CD14-positive monocyte (primary cell): ENCODE data around the gene CLDN5. TPM values are rescaled to one million over a fixed set of nuclear protein-coding genes. Genes with fewer than 3 reads are reported as not detected.

Experiments used
- DNase-seq, 3 donors: peaks; one replicate each; pipeline ENCODE4 v3.0.0-alpha.2; 2011 to 2022
- H2AFZ ChIP-seq: 2 replicates; pipeline ENCODE4 v1.6.0; 2012; ENCODE audit warnings: mild to moderate bottlenecking, low read depth, low read length, inconsistent platforms; ENCODE audit not compliant: insufficient read depth, poor library complexity, severe bottlenecking
- H3K27ac ChIP-seq, 2 donors: 1 replicate in 1 of 2; 2 replicates in 1 of 2; pipeline ENCODE4 v1.5.1; 2012 to 2013; ENCODE audit warnings: low read length in 2 of 2, control low read depth in 1 of 2, inconsistent platforms in 1 of 2, low read depth in 1 of 2, mild to moderate bottlenecking in 1 of 2
- H3K27me3 ChIP-seq, 2 donors: one replicate each; pipeline versions ENCODE4 v1.6.0 to v1.6.1; 2011 to 2013; ENCODE audit warnings: low read length in 2 of 2; ENCODE audit not compliant: control insufficient read depth in 2 of 2, insufficient read depth in 2 of 2
- H3K36me3 ChIP-seq, 2 donors: replicated peaks in 1 of 2; 1 replicate in 1 of 2; 2 replicates in 1 of 2; pipeline versions ENCODE4 v1.5.1 to v1.6.1; 2012 to 2013; ENCODE audit warnings: low read length in 2 of 2, control low read depth in 1 of 2, inconsistent platforms in 1 of 2, mild to moderate bottlenecking in 1 of 2; ENCODE audit not compliant: insufficient read depth in 2 of 2, control insufficient read depth in 1 of 2
- H3K4me1 ChIP-seq, 2 donors: 1 replicate in 1 of 2; 2 replicates in 1 of 2; pipeline versions ENCODE4 v1.5.1 to v1.6.1; 2012 to 2013; ENCODE audit warnings: low read length in 2 of 2, control low read depth in 1 of 2, inconsistent platforms in 1 of 2, mild to moderate bottlenecking in 1 of 2, moderate library complexity in 1 of 2; ENCODE audit not compliant: insufficient read depth in 2 of 2, control insufficient read depth in 1 of 2
- H3K4me2 ChIP-seq: replicated peaks from 2 replicates; pipeline ENCODE3; 2012; ENCODE audit warnings: low read length, moderate library complexity, mild to moderate bottlenecking; ENCODE audit not compliant: poor library complexity, severe bottlenecking; ENCODE audit errors: extremely low read depth
- H3K4me3 ChIP-seq, 3 experiments: fragments of 200-600 bp in 1 of 3; sonication (generic) in 1 of 3; replicated peaks in 1 of 3; 1 replicate in 2 of 3; 2 replicates in 1 of 3; pipeline ENCODE4 v1.5.1; 2011 to 2013; ENCODE audit warnings: low read length in 3 of 3, mild to moderate bottlenecking in 3 of 3, control low read depth in 2 of 3, low read depth in 2 of 3, inconsistent platforms in 1 of 3, moderate library complexity in 1 of 3
- H3K79me2 ChIP-seq: 2 replicates; pipeline ENCODE4 v1.6.0; 2012; ENCODE audit warnings: mild to moderate bottlenecking, control low read depth, inconsistent platforms, low read length, moderate library complexity; ENCODE audit not compliant: insufficient read depth
- H3K9ac ChIP-seq: 2 replicates; pipeline ENCODE4 v1.6.0; 2017; ENCODE audit warnings: low read length, mild to moderate bottlenecking; ENCODE audit not compliant: insufficient read depth, poor library complexity, severe bottlenecking
- H3K9me3 ChIP-seq, 2 donors: replicated peaks in 1 of 2; 1 replicate in 1 of 2; 2 replicates in 1 of 2; pipeline versions ENCODE4 v1.5.1 to v1.6.1; 2012 to 2013; ENCODE audit warnings: low read length in 2 of 2, control low read depth in 1 of 2; ENCODE audit not compliant: control insufficient read depth in 1 of 2, insufficient read depth in 1 of 2
- H4K20me1 ChIP-seq: 2 replicates; pipeline ENCODE4 v1.6.0; 2012; ENCODE audit warnings: mild to moderate bottlenecking, low read length, control low read depth, moderate library complexity; ENCODE audit not compliant: insufficient read depth
- H3K27ac Mint-ChIP-seq, 7 donors: one replicate each; pipeline ENCODE4 v1.8.0; 2020; ENCODE audit warnings: mild to moderate bottlenecking in 7 of 7, mixed read lengths in 7 of 7, moderate library complexity in 6 of 7, inconsistent platforms in 2 of 7
- H3K27me3 Mint-ChIP-seq, 3 donors: one replicate each; pipeline ENCODE4 v1.8.0; 2021 to 2022; ENCODE audit warnings: low read depth in 3 of 3, mild to moderate bottlenecking in 3 of 3, mixed read lengths in 3 of 3, moderate library complexity in 3 of 3, inconsistent platforms in 1 of 3
- H3K36me3 Mint-ChIP-seq, 2 donors: one replicate each; pipeline ENCODE4 v1.8.0; 2020; ENCODE audit warnings: mixed read lengths in 2 of 2, inconsistent platforms in 1 of 2, mild to moderate bottlenecking in 1 of 2
- H3K4me1 Mint-ChIP-seq: one replicate; pipeline ENCODE4 v1.8.0; 2020; ENCODE audit warnings: mild to moderate bottlenecking, mixed read lengths
- H3K4me3 Mint-ChIP-seq, 2 donors: one replicate each; pipeline ENCODE4 v1.8.0; 2020; ENCODE audit warnings: mild to moderate bottlenecking in 2 of 2, mixed read lengths in 2 of 2, moderate library complexity in 1 of 2
- H3K9me3 Mint-ChIP-seq, 7 donors: one replicate each; pipeline ENCODE4 v1.8.0; 2020 to 2022; ENCODE audit warnings: mixed read lengths in 7 of 7, mild to moderate bottlenecking in 6 of 7, moderate library complexity in 6 of 7, inconsistent platforms in 2 of 7
- CTCF ChIP-seq: fragments of 200-600 bp; IDR thresholded peaks from one replicate; pipeline ENCODE4 v1.8.0; 2022; ENCODE audit warnings: antibody characterized with exemption, mild to moderate bottlenecking
- WGBS: methylation state at CpG from one replicate; pipeline ENCODE4 v1.1.5; 2013; ENCODE audit warnings: missing lambda C conversion rate; ENCODE audit not compliant: insufficient coverage; 5-methylcytosine and 5-hydroxymethylcytosine counted together
- intact Hi-C, 2 donors: fragments of 100-400 bp; cut with micrococcal nuclease; formaldehyde crosslinking; loops; one replicate each; pipeline versions ENCODE4 v1.15.0 to v1.15.1; 2023
- polyA plus RNA-seq, 3 donors: library from polyadenylated mRNA; depleted of rRNA in 1 of 3; unstranded in 2 of 3; stranded (reverse) in 1 of 3; fragments of 300-500 nt in 2 of 3; fragments of >200 nt in 1 of 3; fragmentation: Illumina TruSeq in 2 of 3; gene quantifications; 1 replicate in 2 of 3; 2 replicates in 1 of 3; pipeline ENCODE4 v1.2.3, GENCODE V29; 2012 to 2021

CLDN5 gene
- polyA plus RNA-seq, 3 donors = 0.05 to 0.35 (median 0.27) TPM

- TF ChIP-seq CTCF = no peak
- no peak overlapping the region for H2AFZ ChIP-seq
- H3K27ac ChIP-seq = no peak overlapping the region
- H3K79me2 ChIP-seq = no peaks in the 10 kb centered on the region
- H3K9me3 ChIP-seq = no peaks in the 10 kb centered on the region
- peak overlapping the region in 1 of 7 donors; percentile 26 for H3K27ac Mint-ChIP-seq
- H3K27me3 Mint-ChIP-seq = no peaks in the 10 kb centered on the region
- intact Hi-C loops = no loop called here
- no peak overlapping the region for H3K9ac ChIP-seq
- H3K36me3 Mint-ChIP-seq = peaks cover 24 to 38% of the 10 kb centered on the region in 2 donors
- H3K4me2 ChIP-seq = no peak overlapping the region
- H3K4me3 ChIP-seq = no peak overlapping the region
- H3K36me3 ChIP-seq = peaks cover 7 to 20% of the 10 kb centered on the region in 2 donors
- no peaks in the 10 kb centered on the region for H3K27me3 ChIP-seq
- no peaks in the 10 kb centered on the region for H3K4me1 ChIP-seq
- H3K4me3 Mint-ChIP-seq = no peak overlapping the region
- no peaks in the 10 kb centered on the region for H3K4me1 Mint-ChIP-seq
- no peaks in the 10 kb centered on the region for H4K20me1 ChIP-seq
- no peak for DNase-seq
- H3K9me3 Mint-ChIP-seq = no peaks in the 10 kb centered on the region
- WGBS = 73% methylated on average over 5 of the region's 7 CpGs
These were observed 20.8 kb downstream of the CLDN5 start for GRCh38 chr22:19503367-19503766.

- Mint-ChIP-seq H3K4me1 (no peaks in the 10 kb centered on the region), H3K27me3 (no peaks in the 10 kb centered on the region), H3K36me3 (peaks cover 20 to 39% of the 10 kb centered on the region in 2 donors), H3K4me3 (no peak overlapping the region), H3K9me3 (no peaks in the 10 kb centered on the region), H3K27ac (no peak overlapping the region)
- Histone ChIP-seq H3K9me3 (no peaks in the 10 kb centered on the region), H3K4me1 (no peaks in the 10 kb centered on the region), H3K4me2 (no peak overlapping the region), H4K20me1 (no peaks in the 10 kb centered on the region), H3K4me3 (no peak overlapping the region), H3K27ac (no peak overlapping the region), H3K36me3 (peaks cover 11 to 23% of the 10 kb centered on the region in 2 donors), H3K79me2 (no peaks in the 10 kb centered on the region), H3K27me3 (no peaks in the 10 kb centered on the region), H2AFZ (no peak overlapping the region), H3K9ac (no peak overlapping the region)
- no CpG with 5 or more reads among the region's 3 CpGs for WGBS
- no peak for TF ChIP-seq CTCF
- DNase-seq = no peak
- intact Hi-C loops = no loop called here
These were observed 22.2 kb downstream of the CLDN5 start for GRCh38 chr22:19501897-19502447.
